Endothelial cell of umbilical vein (primary cell): ENCODE results near the gene NT5C1A.

Experiments
- CTCF ChIP-seq, 2 donors: IDR thresholded peaks; 1 replicate in 1 of 2; 2 replicates in 1 of 2; pipeline ENCODE4 v1.5.1; 2011; ENCODE audit warnings: low read length in 2 of 2, mild to moderate bottlenecking in 2 of 2, moderate library complexity in 2 of 2, control low read depth in 1 of 2, inconsistent platforms in 1 of 2, low read depth in 1 of 2; ENCODE audit not compliant: insufficient read depth in 1 of 2; ENCODE audit errors: extremely low read depth in 1 of 2
- EZH2 ChIP-seq: IDR thresholded peaks from 2 replicates; pipeline ENCODE4 v1.6.1; 2012; ENCODE audit warnings: borderline replicate concordance, low read depth, mild to moderate bottlenecking, moderate library complexity, low read length, inconsistent platforms; ENCODE audit not compliant: severe bottlenecking
- FOS ChIP-seq: IDR thresholded peaks from 2 replicates; pipeline ENCODE4 v1.6.1; 2011; ENCODE audit warnings: mild to moderate bottlenecking, low read length, moderate library complexity, borderline replicate concordance; ENCODE audit not compliant: insufficient read depth
- GATA2 ChIP-seq: IDR thresholded peaks from 2 replicates; pipeline ENCODE4 v1.7.0; 2011; ENCODE audit warnings: low read depth, mild to moderate bottlenecking, moderate library complexity, mixed read lengths, low read length; ENCODE audit not compliant: insufficient read length, insufficient read depth
- JUN ChIP-seq: IDR thresholded peaks from 2 replicates; pipeline ENCODE4 v1.6.1; 2011; ENCODE audit warnings: borderline replicate concordance, low read depth; ENCODE audit not compliant: insufficient read length, insufficient read depth
- MAX ChIP-seq: IDR thresholded peaks from 2 replicates; pipeline ENCODE4 v1.6.1; 2011; ENCODE audit not compliant: insufficient read depth, insufficient read length
- MYC ChIP-seq: IDR thresholded peaks from one replicate; pipeline ENCODE4 v1.6.1; 2011; ENCODE audit warnings: mild to moderate bottlenecking, low read depth, low read length
- POLR2A ChIP-seq: IDR thresholded peaks from 2 replicates; pipeline ENCODE4 v1.6.1; 2012; ENCODE audit warnings: low read depth, mild to moderate bottlenecking, control low read depth, low read length
- POLR2AphosphoS5 ChIP-seq: IDR thresholded peaks from 2 replicates; pipeline ENCODE4 v1.6.1; 2012; ENCODE audit warnings: low read depth, mild to moderate bottlenecking, control low read depth, low read length, moderate library complexity; ENCODE audit not compliant: insufficient read depth

DNA sequence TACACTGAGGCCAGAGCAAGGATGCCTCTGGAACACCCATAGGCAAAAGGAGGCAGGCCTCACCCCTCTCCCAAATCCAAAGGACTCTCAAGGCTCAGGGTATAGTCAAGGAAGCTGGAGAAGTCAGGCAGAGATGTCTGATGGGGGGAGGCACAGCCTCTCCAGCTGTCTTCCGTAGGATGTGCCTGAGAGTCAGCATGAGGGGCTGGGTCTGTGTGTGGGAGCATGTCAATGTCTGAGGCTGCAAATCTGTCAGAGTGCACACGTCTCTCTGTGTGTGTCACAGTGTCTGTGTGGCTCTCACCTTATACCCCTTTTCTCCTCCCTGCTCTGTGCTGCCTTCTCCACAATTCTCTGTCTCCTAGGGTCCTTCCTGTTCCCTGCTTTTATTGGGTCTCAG is 15.3 kb upstream of the NT5C1A start:
- TF ChIP-seq CTCF (IDR thresholded peaks at IDR 0.05; ENCODE audit: extremely low read depth in 1 of 2, insufficient read depth in 1 of 2, low read depth in 1 of 2, low read length in 2 of 2) = no peak
- no peak for TF ChIP-seq POLR2A
- TF ChIP-seq JUN = no peak
- no peak for TF ChIP-seq POLR2AphosphoS5
- no peak for TF ChIP-seq MYC
- TF ChIP-seq EZH2 = no peak
- TF ChIP-seq MAX = no peak
- TF ChIP-seq FOS = no peak
- TF ChIP-seq GATA2 = no peak
